Coronary artery (tissue), 2 donors: ENCODE results near the gene RAB35.

Experiments
- DNase-seq: peaks from one replicate; pipeline ENCODE4 v3.0.0-alpha.2; 2017; ENCODE audit warnings: low spot score
- H3K27ac ChIP-seq, 2 donors: fragments of 200-600 bp; sonication (generic); one replicate each; pipeline ENCODE4 v1.5.1; 2016 to 2019
- H3K4me3 ChIP-seq: fragments of 200-600 bp; sonication (generic); 2 replicates; pipeline ENCODE4 v1.5.1; 2016; ENCODE audit warnings: mild to moderate bottlenecking, moderate library complexity
- TF ChIP-seq, protein P1 (sequence below): fragments of 200-600 bp; sonication (generic); IDR thresholded peaks from one replicate; pipeline ENCODE4 v1.5.1; 2019; ENCODE audit warnings: antibody characterized with exemption

Gene RAB35

DNA sequence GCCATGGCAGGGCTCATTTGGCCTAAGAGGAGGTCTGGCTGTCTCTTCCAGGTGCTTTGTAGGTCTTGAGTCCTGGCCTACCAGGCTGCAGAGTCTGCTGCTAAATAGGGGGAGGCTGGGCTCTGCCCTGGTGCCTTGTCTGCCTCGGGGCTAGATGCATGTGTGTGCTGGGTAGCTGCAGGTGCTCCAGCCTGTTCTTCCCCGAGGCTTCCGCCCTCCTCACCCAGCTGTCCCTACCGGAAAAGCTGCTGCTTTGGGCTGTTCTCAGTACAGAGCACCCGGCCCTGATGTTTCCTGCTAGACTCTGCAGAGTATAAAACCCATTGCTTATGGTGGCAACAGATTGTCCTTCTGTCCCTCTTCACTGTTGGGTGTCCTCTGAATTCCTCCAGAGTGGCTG lies 37.7 kb downstream of the RAB35 start:
- Histone ChIP-seq H3K4me3 (no peak overlapping the region), H3K27ac (no peak overlapping the region)
- TF ChIP-seq, protein P1, sequence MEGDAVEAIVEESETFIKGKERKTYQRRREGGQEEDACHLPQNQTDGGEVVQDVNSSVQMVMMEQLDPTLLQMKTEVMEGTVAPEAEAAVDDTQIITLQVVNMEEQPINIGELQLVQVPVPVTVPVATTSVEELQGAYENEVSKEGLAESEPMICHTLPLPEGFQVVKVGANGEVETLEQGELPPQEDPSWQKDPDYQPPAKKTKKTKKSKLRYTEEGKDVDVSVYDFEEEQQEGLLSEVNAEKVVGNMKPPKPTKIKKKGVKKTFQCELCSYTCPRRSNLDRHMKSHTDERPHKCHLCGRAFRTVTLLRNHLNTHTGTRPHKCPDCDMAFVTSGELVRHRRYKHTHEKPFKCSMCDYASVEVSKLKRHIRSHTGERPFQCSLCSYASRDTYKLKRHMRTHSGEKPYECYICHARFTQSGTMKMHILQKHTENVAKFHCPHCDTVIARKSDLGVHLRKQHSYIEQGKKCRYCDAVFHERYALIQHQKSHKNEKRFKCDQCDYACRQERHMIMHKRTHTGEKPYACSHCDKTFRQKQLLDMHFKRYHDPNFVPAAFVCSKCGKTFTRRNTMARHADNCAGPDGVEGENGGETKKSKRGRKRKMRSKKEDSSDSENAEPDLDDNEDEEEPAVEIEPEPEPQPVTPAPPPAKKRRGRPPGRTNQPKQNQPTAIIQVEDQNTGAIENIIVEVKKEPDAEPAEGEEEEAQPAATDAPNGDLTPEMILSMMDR = no peak
- DNase-seq = no peak

DNA sequence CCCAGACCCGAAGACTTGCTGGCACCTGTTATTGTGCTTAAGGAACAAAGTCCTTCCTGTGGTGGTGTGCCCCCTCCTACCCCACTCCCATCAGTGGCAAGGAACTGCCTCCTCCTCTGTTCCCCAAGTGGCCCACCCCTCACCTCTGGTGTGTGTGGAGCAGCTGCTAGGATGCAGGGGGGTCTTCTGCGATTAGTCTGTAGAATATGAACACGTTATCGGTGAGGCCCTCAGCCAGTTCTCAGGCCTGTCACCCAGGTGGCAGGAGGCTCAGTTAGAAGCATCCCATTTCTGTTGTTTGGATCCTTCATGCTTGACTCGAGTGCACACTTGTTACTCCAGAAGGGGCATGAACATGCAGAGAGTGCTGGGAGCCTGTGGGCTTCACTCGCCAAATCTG lies 39.3 kb downstream of the RAB35 start:
- no peak for DNase-seq
- Histone ChIP-seq H3K27ac (no peak overlapping the region), H3K4me3 (no peak overlapping the region)
- TF ChIP-seq, protein P1 = no peak

DNA sequence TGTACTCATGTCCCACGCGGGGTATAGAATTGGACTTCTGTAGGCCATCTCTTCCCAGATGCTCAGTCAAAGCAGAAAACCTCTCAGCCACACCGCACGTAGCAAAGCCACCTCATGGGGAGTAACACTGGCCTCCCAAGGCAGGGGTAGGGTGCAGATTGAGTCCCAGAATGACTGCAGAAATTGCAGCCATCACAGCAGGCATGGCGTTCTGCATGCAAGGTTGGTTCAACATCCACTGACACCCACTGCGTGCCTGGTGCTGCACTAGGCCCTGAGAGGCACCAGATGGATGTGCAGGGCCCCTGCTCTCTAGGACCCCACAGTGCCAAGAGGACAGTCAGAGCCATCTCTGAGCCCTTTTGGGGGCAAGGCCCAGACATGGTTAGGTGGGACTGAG lies 39.9 kb downstream of the RAB35 start:
- Histone ChIP-seq H3K4me3 (no peak overlapping the region), H3K27ac (no peak overlapping the region)
- TF ChIP-seq, protein P1 = no peak
- no peak for DNase-seq

DNA sequence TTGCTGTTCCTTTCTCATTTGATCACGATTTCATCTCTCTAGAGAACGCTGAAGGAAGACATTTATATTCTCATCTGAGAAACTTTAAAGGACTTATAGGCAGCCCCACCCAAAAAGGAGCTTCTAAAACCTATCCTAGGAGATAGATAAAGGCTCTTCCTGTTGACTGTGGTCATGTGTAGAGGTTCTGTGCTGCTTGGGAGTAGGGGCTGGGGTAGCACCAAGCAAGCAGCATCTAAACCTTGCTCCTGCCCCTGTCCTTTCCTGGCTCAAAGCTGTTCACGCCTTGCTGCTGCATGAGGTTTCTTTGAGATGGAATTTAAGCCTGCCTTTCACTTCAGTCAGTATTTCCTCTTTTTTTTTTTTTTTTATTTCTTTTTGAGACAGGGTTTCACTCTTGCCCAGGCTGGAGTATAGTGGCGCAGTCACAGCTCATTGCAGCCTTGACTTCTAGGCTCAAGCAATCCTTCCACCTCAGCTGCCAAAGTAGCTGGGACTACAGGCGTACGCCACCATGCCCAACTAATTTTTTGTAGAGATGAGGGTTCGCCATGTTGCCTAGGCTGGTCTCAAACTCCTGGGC lies 41.4 kb downstream of the RAB35 start:
- H3K27ac ChIP-seq = no peak overlapping the region
- H3K4me3 ChIP-seq = no peak overlapping the region
- no peak for DNase-seq
- TF ChIP-seq, protein P1 = no peak

DNA sequence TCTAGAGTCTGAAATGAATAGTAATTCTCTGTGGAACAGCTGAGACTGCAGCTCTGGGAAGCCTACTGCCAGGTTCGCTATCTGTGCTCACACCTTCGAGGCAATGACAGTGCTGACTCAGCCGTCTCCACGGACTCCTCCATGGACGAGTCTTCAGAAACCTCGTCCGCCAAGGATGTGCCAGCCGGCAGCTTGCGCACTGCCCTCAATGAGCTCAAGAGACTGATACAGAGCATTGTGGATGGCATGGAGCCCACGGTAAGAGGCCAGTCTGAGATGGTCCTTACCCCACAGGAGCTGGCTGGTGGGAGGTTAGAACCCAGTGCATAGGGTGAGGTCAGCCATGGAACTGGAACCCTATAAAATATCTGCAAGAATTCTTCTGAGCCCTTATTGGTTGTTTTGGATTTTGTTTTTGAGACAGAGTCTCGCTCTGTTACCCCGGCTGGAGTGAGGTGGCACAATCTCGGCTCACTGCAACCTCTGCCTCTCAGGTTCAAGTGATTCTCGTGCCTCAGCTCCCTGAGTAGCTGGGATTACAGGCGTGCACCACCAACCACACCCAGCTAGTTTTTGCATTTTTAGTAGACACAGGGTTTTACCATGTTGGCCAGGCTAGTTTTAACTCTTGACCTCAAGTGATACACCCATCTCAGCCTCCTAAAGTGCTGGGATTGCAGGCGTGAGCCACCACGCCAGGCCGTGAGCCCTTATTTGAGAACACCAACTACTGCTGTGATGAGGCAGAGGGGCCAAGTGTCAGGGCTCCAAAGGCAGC lies 43.9 kb downstream of the RAB35 start:
- no peak for DNase-seq
- Histone ChIP-seq H3K4me3 (no peak overlapping the region), H3K27ac (no peak overlapping the region)
- TF ChIP-seq, protein P1 = no peak

DNA sequence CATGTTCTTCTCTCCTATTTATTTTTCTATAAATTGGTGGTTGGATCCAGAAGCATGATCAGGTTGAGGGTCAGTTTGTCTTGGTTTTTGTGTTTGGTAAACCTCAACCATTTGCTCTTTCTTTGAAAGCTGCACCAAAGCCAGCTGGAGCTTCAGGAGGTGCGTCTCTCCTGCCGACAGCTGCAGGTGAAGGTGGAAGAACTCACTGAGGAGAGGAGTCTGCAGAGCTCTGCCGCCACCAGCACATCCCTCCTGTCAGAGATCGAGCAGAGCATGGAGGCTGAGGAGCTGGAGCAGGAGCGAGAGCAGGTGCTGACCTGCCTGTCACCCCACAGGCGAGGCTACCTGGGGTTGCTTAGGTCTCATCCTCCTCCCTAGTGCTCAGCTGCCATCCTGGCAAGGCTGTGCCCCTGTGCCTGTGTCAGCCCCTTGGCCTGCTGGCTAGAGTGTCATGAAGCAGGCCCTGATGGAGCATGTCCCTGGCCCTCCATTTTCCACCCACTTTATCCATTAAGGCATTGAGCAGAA lies 45.0 kb downstream of the RAB35 start:
- Histone ChIP-seq H3K27ac (no peak overlapping the region), H3K4me3 (no peak overlapping the region)
- no peak for DNase-seq
- TF ChIP-seq, protein P1 = no peak

DNA sequence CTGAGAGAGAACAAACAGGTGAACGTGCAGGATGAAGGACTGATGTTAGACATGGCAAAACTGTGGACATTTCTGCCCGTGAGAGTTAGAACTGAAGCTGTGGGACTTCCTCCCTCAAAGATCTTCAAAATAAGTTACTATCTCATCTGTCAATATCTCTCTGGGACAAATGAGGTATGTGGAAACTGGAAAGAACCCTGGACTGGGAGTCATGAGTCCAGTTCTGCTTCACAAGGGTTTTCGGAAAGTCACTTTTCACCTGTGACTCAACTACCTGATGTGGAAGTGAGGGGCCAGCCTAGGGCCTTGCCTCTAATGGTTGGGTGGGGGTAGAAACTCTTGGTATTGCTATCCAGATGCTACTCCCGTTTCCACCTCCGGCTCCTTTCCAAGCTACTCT lies 47.3 kb downstream of the RAB35 start:
- TF ChIP-seq, protein P1 = no peak
- Histone ChIP-seq H3K4me3 (no peak overlapping the region), H3K27ac (no peak overlapping the region)
- no peak for DNase-seq
